ENCODE measurements around the gene TMUB1. TPM values are rescaled to one million over a fixed set of nuclear protein-coding genes. Genes with fewer than 3 reads are reported as not detected.

TMUB1 gene
- total RNA-seq, 1 experiment from 2014 or later: 45.4 TPM

DNA sequence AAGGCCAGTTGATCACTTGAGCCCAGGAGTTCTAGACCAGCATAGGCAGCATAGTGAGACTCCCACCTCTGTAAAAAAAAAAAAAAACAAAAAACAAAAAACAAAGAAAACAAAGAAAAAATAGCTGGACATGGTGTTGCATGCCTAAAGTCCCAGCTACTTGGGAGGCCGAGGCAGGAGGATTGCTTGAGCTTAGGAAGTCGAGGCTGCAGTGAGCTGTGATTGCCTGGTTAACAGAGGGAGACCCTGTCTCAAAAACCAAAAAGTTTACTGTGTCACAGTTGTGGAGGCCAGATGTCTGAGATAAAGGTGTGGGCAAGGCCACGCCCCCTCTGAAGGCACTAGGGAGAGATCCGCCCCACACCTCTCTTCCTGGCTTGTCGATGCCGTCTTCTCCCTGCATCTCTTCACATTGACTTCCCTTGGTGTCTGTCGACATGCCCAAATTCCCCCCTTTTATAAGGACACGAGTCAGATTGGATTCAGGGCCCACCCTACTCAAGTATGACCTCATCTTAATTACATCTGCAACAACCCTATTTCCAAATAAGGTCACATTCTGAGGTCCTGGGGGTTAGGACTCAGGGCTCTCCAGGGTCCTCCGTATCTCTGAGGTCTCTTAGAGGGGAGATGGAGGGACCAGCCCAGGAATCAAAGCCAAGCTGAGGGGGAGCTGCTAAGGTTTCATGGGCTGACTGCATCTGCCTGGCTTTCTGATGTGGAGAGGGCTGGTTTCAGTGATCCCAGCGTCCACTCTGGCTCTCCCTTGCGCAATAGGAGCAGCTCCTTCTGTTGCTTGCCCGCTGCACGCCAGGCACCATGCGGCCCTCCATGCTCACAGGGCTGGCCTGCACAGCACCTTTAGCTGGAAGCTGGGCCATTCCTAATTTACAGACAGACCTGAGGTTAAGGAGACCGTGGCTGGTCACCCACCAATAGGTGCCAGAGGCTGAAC is 26.1 kb upstream of the TMUB1 start:
- Histone ChIP-seq H2BK20ac (ENCODE audit: low read depth, low read length, poor library complexity, severe bottlenecking) (no peak overlapping the region), H3K27me3 (ENCODE audit: insufficient read depth, low read length) (no peaks in the 10 kb centered on the region), H2BK15ac (ENCODE audit: low read depth, low read length) (no peak overlapping the region), H4K5ac (ENCODE audit: insufficient read length, low read depth, low read length) (no peak overlapping the region), H3K4ac (ENCODE audit: low read depth, low read length) (no peak overlapping the region), H3K56ac (ENCODE audit: insufficient read length, low read depth, low read length) (no peak overlapping the region), H4K20me1 (ENCODE audit: control insufficient read depth, insufficient read depth, insufficient read length) (no peaks in the 10 kb centered on the region), H2BK120ac (ENCODE audit: low read depth, low read length, poor library complexity, severe bottlenecking) (no peak overlapping the region), H3K23me2 (ENCODE audit: insufficient read length, low read depth, low read length, poor library complexity, severe bottlenecking) (no peaks in the 10 kb centered on the region), H3K23ac (ENCODE audit: insufficient read length, low read depth, low read length) (no peak overlapping the region), H3K9ac (ENCODE audit: extremely low read depth, insufficient read length, low read length) (no peak overlapping the region), H3K14ac (ENCODE audit: insufficient read depth, low read length) (no peak overlapping the region), H4K8ac (replicated peaks; ENCODE audit: insufficient read length, low read depth, low read length) (no peak overlapping the region), H3K79me2 (ENCODE audit: insufficient read depth, low read length) (peaks cover 4% of the 10 kb centered on the region; the same call in 1 of the 2 replicates), H3K79me1 (ENCODE audit: insufficient read depth, low read depth, low read length, poor library complexity, severe bottlenecking) (peaks cover 3% of the 10 kb centered on the region), H3K27ac (ENCODE audit: insufficient read length, low read depth, low read length) (no peak overlapping the region), H2BK5ac (ENCODE audit: insufficient read length, low read length) (no peak overlapping the region), H3T11ph (ENCODE audit: low read length) (no peak overlapping the region), H3K9me3 (ENCODE audit: control insufficient read depth, low read depth, low read length) (no peaks in the 10 kb centered on the region), H2AFZ (ENCODE audit: low read length) (no peak overlapping the region), H3K4me2 (ENCODE audit: insufficient read depth, insufficient read length, low read length) (no peak overlapping the region), H3K4me1 (ENCODE audit: insufficient read depth, low read length) (peaks cover 7% of the 10 kb centered on the region; the same call in 1 of the 2 replicates), H2AK5ac (ENCODE audit: insufficient read length, low read length) (no peak overlapping the region), H4K91ac (ENCODE audit: insufficient read length, low read depth, low read length) (no peak overlapping the region), H3K18ac (ENCODE audit: insufficient read length, low read depth, low read length) (no peak overlapping the region), H2BK12ac (ENCODE audit: insufficient read length, low read depth, low read length) (no peak overlapping the region)
- Mint-ChIP-seq H3K4me3 (no peak overlapping the region), H3K27me3 (ENCODE audit: low read depth) (no peaks in the 10 kb centered on the region; the same call in none of the 2 replicates), H3K27ac (peak overlapping the region in 2 of 3 experiments; percentile 1 to 27; a peak in 1 of 7 replicates), H3K9me3 (no peaks in the 10 kb centered on the region), H3K36me3 (ENCODE audit: insufficient read depth in 1 of 3, low read depth in 3 of 3) (peaks cover 0 to 6% (median 2%) of the 10 kb centered on the region in 3 experiments; a peak in 5 of 7 replicates), H3K4me1 (peaks cover 31 to 36% of the 10 kb centered on the region in 2 experiments)
- no CpG with 5 or more reads among the region's 15 CpGs for WGBS (ENCODE audit: extremely low coverage, insufficient read length, low lambda C conversion rate)
- TF ChIP-seq, protein P1, sequence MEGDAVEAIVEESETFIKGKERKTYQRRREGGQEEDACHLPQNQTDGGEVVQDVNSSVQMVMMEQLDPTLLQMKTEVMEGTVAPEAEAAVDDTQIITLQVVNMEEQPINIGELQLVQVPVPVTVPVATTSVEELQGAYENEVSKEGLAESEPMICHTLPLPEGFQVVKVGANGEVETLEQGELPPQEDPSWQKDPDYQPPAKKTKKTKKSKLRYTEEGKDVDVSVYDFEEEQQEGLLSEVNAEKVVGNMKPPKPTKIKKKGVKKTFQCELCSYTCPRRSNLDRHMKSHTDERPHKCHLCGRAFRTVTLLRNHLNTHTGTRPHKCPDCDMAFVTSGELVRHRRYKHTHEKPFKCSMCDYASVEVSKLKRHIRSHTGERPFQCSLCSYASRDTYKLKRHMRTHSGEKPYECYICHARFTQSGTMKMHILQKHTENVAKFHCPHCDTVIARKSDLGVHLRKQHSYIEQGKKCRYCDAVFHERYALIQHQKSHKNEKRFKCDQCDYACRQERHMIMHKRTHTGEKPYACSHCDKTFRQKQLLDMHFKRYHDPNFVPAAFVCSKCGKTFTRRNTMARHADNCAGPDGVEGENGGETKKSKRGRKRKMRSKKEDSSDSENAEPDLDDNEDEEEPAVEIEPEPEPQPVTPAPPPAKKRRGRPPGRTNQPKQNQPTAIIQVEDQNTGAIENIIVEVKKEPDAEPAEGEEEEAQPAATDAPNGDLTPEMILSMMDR (conservative IDR thresholded peaks at IDR 0.05): no peak
- DNase-seq: no peak

All from H9 (cell line).